Superior temporal gyrus (tissue), 1 donor: ENCODE data around the gene P2RY6.
"Not testable (repeated sequence)": the region's sequence is repeated elsewhere in the genome, so short reads cannot be mapped to it uniquely, and the experiment has no call there.

Experiments
- DNase-seq: peaks from one replicate; pipeline ENCODE4 v3.0.0-alpha.2; 2016; ENCODE audit errors: extremely low spot score

The P2RY6 gene

GRCh38 chr11:73271936-73272679, at the start of gene P2RY6:
Gene P2RY6, plus strand, starts transcription at chr11:73272338. Its CDS starts 24,181 bp downstream, at chr11:73296519.
- DNase-seq: no peak

GRCh38 chr11:73223998-73224730, 48.0 kb upstream of the P2RY6 start:
- no peak for DNase-seq

GRCh38 chr11:73225001-73225686, 47.0 kb upstream of the P2RY6 start:
- DNase-seq: no peak

- DNase-seq: no peak
Observed at GRCh38 chr11:73225851-73226250, 46.3 kb upstream of the P2RY6 start.

- no peak for DNase-seq
Observed at GRCh38 chr11:73226297-73227006, 45.7 kb upstream of the P2RY6 start.

- DNase-seq: no peak
Observed at GRCh38 chr11:73227571-73228211, 44.4 kb upstream of the P2RY6 start.

GRCh38 chr11:73228268-73229134, 43.6 kb upstream of the P2RY6 start:
- no peak for DNase-seq

GRCh38 chr11:73229321-73229895, 42.7 kb upstream of the P2RY6 start:
- DNase-seq: no peak

GRCh38 chr11:73229896-73230875, 42.0 kb upstream of the P2RY6 start:
- no peak for DNase-seq

- no peak for DNase-seq
Observed at GRCh38 chr11:73230931-73231330, 41.2 kb upstream of the P2RY6 start.

GRCh38 chr11:73232487-73232886, 39.7 kb upstream of the P2RY6 start:
- DNase-seq: not testable (repeated sequence)

- DNase-seq: no peak
Observed at GRCh38 chr11:73233211-73233610, 38.9 kb upstream of the P2RY6 start.

- DNase-seq: no peak
Observed at GRCh38 chr11:73233692-73234470, 38.3 kb upstream of the P2RY6 start.

GRCh38 chr11:73234471-73235181, 37.5 kb upstream of the P2RY6 start:
- DNase-seq: no peak

- DNase-seq: no peak
Observed at GRCh38 chr11:73235236-73235786, 36.8 kb upstream of the P2RY6 start.

GRCh38 chr11:73236205-73236765, 35.9 kb upstream of the P2RY6 start:
- no peak for DNase-seq

GRCh38 chr11:73236854-73237253, 35.3 kb upstream of the P2RY6 start:
- peak; percentile 22 for DNase-seq
